Measurements from ENCODE around the gene WRNIP1.

WRNIP1 gene

GRCh38 chr6:2739335-2739734 lies 25.9 kb upstream of the WRNIP1 start:
- DNase-seq (ENCODE audit: extremely low spot score, insufficient read length, low read depth): no peak
- no peak for FAIRE-seq

- DNase-seq (ENCODE audit: extremely low spot score, insufficient read length, low read depth): no peak
- no peak for FAIRE-seq
Observed at GRCh38 chr6:2740581-2740980, 24.6 kb upstream of the WRNIP1 start.

- FAIRE-seq (no peak), DNase-seq (ENCODE audit: extremely low spot score, insufficient read length, low read depth) (no peak)
Observed at GRCh38 chr6:2741756-2742155, 23.4 kb upstream of the WRNIP1 start.

GRCh38 chr6:2743280-2744208 lies 21.6 kb upstream of the WRNIP1 start:
- FAIRE-seq (no peak), DNase-seq (ENCODE audit: extremely low spot score, insufficient read length, low read depth) (no peak)

- FAIRE-seq: no peak
Observed at GRCh38 chr6:2744209-2744771, 20.9 kb upstream of the WRNIP1 start.

GRCh38 chr6:2744778-2745177 lies 20.4 kb upstream of the WRNIP1 start:
- FAIRE-seq (no peak), DNase-seq (ENCODE audit: extremely low spot score, insufficient read length, low read depth) (no peak)

More at GRCh38 chr6:2744209-2744771, 20.9 kb upstream of the WRNIP1 start:
- DNase-seq (ENCODE audit: extremely low spot score, insufficient read length, low read depth): no peak

- no peak for FAIRE-seq
Observed at GRCh38 chr6:2745246-2745645, 19.9 kb upstream of the WRNIP1 start.

GRCh38 chr6:2746557-2747061 lies 18.6 kb upstream of the WRNIP1 start:
- DNase-seq (ENCODE audit: extremely low spot score, insufficient read length, low read depth) (no peak), FAIRE-seq (no peak)

More at GRCh38 chr6:2745246-2745645, 19.9 kb upstream of the WRNIP1 start:
- DNase-seq (ENCODE audit: extremely low spot score, insufficient read length, low read depth): no peak

- DNase-seq (ENCODE audit: extremely low spot score, insufficient read length, low read depth): no peak
- FAIRE-seq: no peak
Observed at GRCh38 chr6:2748183-2748582, 17.0 kb upstream of the WRNIP1 start.

- DNase-seq (ENCODE audit: extremely low spot score, insufficient read length, low read depth) (no peak), FAIRE-seq (peak; percentile 82)
Observed at GRCh38 chr6:2749969-2750600, 15.1 kb upstream of the WRNIP1 start.

GRCh38 chr6:2750832-2751231 lies 14.4 kb upstream of the WRNIP1 start, which contains the start of gene MYLK4:
Gene MYLK4, minus strand, starts transcription at chr6:2750922. Its CDS starts 1,628 bp downstream, at chr6:2749294.
- DNase-seq (ENCODE audit: extremely low spot score, insufficient read length, low read depth): no peak
- no peak for FAIRE-seq

GRCh38 chr6:2751871-2752270 lies 13.3 kb upstream of the WRNIP1 start:
- FAIRE-seq: no peak
- no peak for DNase-seq (ENCODE audit: extremely low spot score, insufficient read length, low read depth)

GRCh38 chr6:2752477-2753109 lies 12.6 kb upstream of the WRNIP1 start:
- FAIRE-seq (no peak), DNase-seq (ENCODE audit: extremely low spot score, insufficient read length, low read depth) (no peak)

GRCh38 chr6:2753110-2753489 lies 12.1 kb upstream of the WRNIP1 start:
- FAIRE-seq (no peak), DNase-seq (ENCODE audit: extremely low spot score, insufficient read length, low read depth) (no peak)

- FAIRE-seq: no peak
- DNase-seq (ENCODE audit: extremely low spot score, insufficient read length, low read depth): no peak
Observed at GRCh38 chr6:2753743-2754142, 11.4 kb upstream of the WRNIP1 start.

- no peak for DNase-seq (ENCODE audit: extremely low spot score, insufficient read length, low read depth)
- FAIRE-seq: no peak
Observed at GRCh38 chr6:2754393-2754792, 10.8 kb upstream of the WRNIP1 start.

- DNase-seq (ENCODE audit: extremely low spot score, insufficient read length, low read depth) (no peak), FAIRE-seq (no peak)
Observed at GRCh38 chr6:2754911-2755310, 10.3 kb upstream of the WRNIP1 start.

- FAIRE-seq: no peak
Observed at GRCh38 chr6:2755456-2755855, 9.7 kb upstream of the WRNIP1 start.

GRCh38 chr6:2756241-2756640 lies 9.0 kb upstream of the WRNIP1 start:
- no peak for DNase-seq (ENCODE audit: extremely low spot score, insufficient read length, low read depth)
- no peak for FAIRE-seq

More at GRCh38 chr6:2755456-2755855, 9.7 kb upstream of the WRNIP1 start:
- DNase-seq (ENCODE audit: extremely low spot score, insufficient read length, low read depth): no peak

GRCh38 chr6:2756687-2757224 lies 8.4 kb upstream of the WRNIP1 start:
- DNase-seq (ENCODE audit: extremely low spot score, insufficient read length, low read depth) (no peak), FAIRE-seq (no peak)
